Panc1 (cell line): Measurements from ENCODE around the gene PSTPIP1. TPM values are rescaled to one million over a fixed set of nuclear protein-coding genes. Genes with fewer than 3 reads are reported as not detected.

Experiments used
- ATAC-seq: fragments of 200-7000 bp; cut with Tn5 transposase; 2 replicates; pipeline ENCODE4 v1.9.1; 2020; ENCODE audit warnings: mild to moderate bottlenecking, moderate library complexity
- BruUV-seq: library from RNA; stranded (reverse); fragments of 400-500 nt; replicated peaks from 2 replicates; lab custom pipeline; 2021; lab: Mats Ljungman, UMichigan
- CTCF ChIA-PET: fragments of 300-600 bp; sonication (Branson Sonifier 250); formaldehyde crosslinking; loops from one replicate; lab custom pipeline; 2022; ENCODE audit warnings: antibody characterized with exemption; lab: Charles Lee
- POLR2A ChIA-PET: fragments of 300-600 bp; sonication (Branson Sonifier 250); formaldehyde crosslinking; loops from one replicate; lab custom pipeline; 2022; ENCODE audit warnings: antibody characterized with exemption; lab: Charles Lee
- DNase-seq: peaks from one replicate; pipeline ENCODE4 v3.0.0-alpha.2; 2010; ENCODE audit warnings: low read depth, low spot score
- H3K27ac ChIP-seq: 2 replicates; pipeline ENCODE4 v1.5.1; 2011; ENCODE audit warnings: mild to moderate bottlenecking, low read length, inconsistent platforms
- H3K27me3 ChIP-seq: fragments of 200-500 bp; sonication (Bioruptor generic); 2 replicates; pipeline ENCODE4 v1.6.0; 2014; ENCODE audit warnings: low read length, inconsistent platforms; ENCODE audit not compliant: control insufficient read depth, insufficient read depth
- H3K36me3 ChIP-seq: fragments of 200-500 bp; sonication (Bioruptor generic); 2 replicates; pipeline ENCODE4 v1.5.1; 2014; ENCODE audit warnings: inconsistent platforms, mild to moderate bottlenecking, low read length, moderate library complexity; ENCODE audit not compliant: control insufficient read depth, insufficient read depth
- H3K4me1 ChIP-seq: 2 replicates; pipeline ENCODE4 v1.5.1; 2011; ENCODE audit warnings: inconsistent platforms, mild to moderate bottlenecking, low read length, moderate library complexity; ENCODE audit not compliant: control insufficient read depth, insufficient read depth
- H3K4me3 ChIP-seq, 2 experiments: 2 replicates each; pipeline ENCODE4 v1.5.1; 2011 to 2012; ENCODE audit warnings: low read depth in 2 of 2, low read length in 2 of 2, mild to moderate bottlenecking in 2 of 2, inconsistent platforms in 1 of 2, moderate library complexity in 1 of 2
- H3K9me3 ChIP-seq: fragments of 200-500 bp; sonication (Bioruptor generic); 2 replicates; pipeline ENCODE4 v1.5.1; 2014; ENCODE audit warnings: low read depth, mild to moderate bottlenecking, inconsistent platforms, low read length, moderate library complexity; ENCODE audit not compliant: control insufficient read depth, insufficient read depth
- CTCF ChIP-seq: fragments of 450-650 bp; IDR thresholded peaks from 2 replicates; pipeline ENCODE4 v1.5.1; 2017; ENCODE audit warnings: mild to moderate bottlenecking
- POLR2AphosphoS5 ChIP-seq: IDR thresholded peaks from 2 replicates; pipeline ENCODE4 v1.6.1; 2012; ENCODE audit warnings: mild to moderate bottlenecking, low read depth, low read length, moderate library complexity
- REST ChIP-seq, 2 experiments: IDR thresholded peaks; 2 replicates each; pipeline ENCODE4 v1.6.1; 2011 to 2012; ENCODE audit warnings: low read depth in 2 of 2, control low read depth in 1 of 2, low read length in 1 of 2, mild to moderate bottlenecking in 1 of 2, moderate library complexity in 1 of 2; ENCODE audit not compliant: insufficient read depth in 1 of 2
- SIN3A ChIP-seq: IDR thresholded peaks from 2 replicates; pipeline ENCODE4 v1.6.1; 2012; ENCODE audit warnings: low read depth, mild to moderate bottlenecking, low read length, moderate library complexity, borderline replicate concordance; ENCODE audit not compliant: insufficient read depth
- TCF7L2 ChIP-seq: IDR thresholded peaks from 2 replicates; pipeline ENCODE4 v1.6.1; 2011; ENCODE audit warnings: mild to moderate bottlenecking, low read depth, low read length, inconsistent platforms
- in situ Hi-C: cut with HindIII; loops from 2 replicates; pipeline ENCODE4 v1.10.0; 2016; ENCODE audit warnings: low sequenced_read_pairs, low pct_unique_long_range_greater_than_20kb
- intact Hi-C: fragments of 100-400 bp; cut with micrococcal nuclease; formaldehyde crosslinking; loops from one replicate; pipeline ENCODE4 v1.10.0; 2022; ENCODE audit not compliant: unreplicated experiment
- total RNA-seq: library from RNA; stranded (reverse); gene quantifications from one replicate; pipeline ENCODE4 v1.2.1, GENCODE V29; 2021; ENCODE audit not compliant: unreplicated experiment

PSTPIP1 gene
- total RNA-seq, 1 experiment from 2014 or later: 0.46 TPM

GRCh38 chr15:77071305-77072223, 76.6 kb downstream of the PSTPIP1 start:
- Histone ChIP-seq H3K27ac (peak overlapping the region; percentile 45; the same call in 1 of the 2 replicates), H3K36me3 (peaks cover 2% of the 10 kb centered on the region; the same call in 1 of the 2 replicates), H3K9me3 (no peaks in the 10 kb centered on the region), H3K27me3 (0 out of 2 replicates have a peak, but pooled peaks cover 4% of the 10 kb centered on the region), H3K4me3 (peak overlapping the region; percentile 66 to 76), H3K4me1 (peaks cover 23% of the 10 kb centered on the region)
- DNase-seq (no peak), ATAC-seq (no peak; the same call in 1 of the 2 replicates)
- no TSS peak for BruUV-seq
- ChIA-PET CTCF (no interaction called here), POLR2A (interaction anchor here (0.6 to 0.7 kb wide), 2 partner anchors 23 to 41 kb away, joined by 3 read pairs; no protein-coding TSS in a partner anchor)
- in situ Hi-C loops: no loop called here
- TF ChIP-seq REST (IDR thresholded peaks at IDR 0.05; ENCODE audit: insufficient read depth in 1 of 2, low read depth in 2 of 2, low read length in 1 of 2) (0 out of 4 replicates have a peak, but pooled peaks of 1 of the 2 experiments have one; percentile 1), TCF7L2 (no peak)
- intact Hi-C loops: no loop called here

GRCh38 chr15:77074350-77074749, 79.4 kb downstream of the PSTPIP1 start:
- no peak for TF ChIP-seq CTCF
- no peak for TF ChIP-seq REST (IDR thresholded peaks at IDR 0.05; ENCODE audit: insufficient read depth in 1 of 2, low read depth in 2 of 2, low read length in 1 of 2)
- no peak for TF ChIP-seq TCF7L2
- no peak for TF ChIP-seq SIN3A
- TF ChIP-seq POLR2AphosphoS5: no peak
- ChIA-PET CTCF (no interaction called here), POLR2A (no interaction called here)
- H3K27me3 ChIP-seq: 0 out of 2 replicates have a peak, but pooled peaks cover 4% of the 10 kb centered on the region
- no peak overlapping the region for H3K27ac ChIP-seq
- intact Hi-C loops: no loop called here
- H3K36me3 ChIP-seq: peaks cover 2% of the 10 kb centered on the region; the same call in 1 of the 2 replicates
- no peak for ATAC-seq
- H3K4me1 ChIP-seq: peaks cover 7% of the 10 kb centered on the region
- no peaks in the 10 kb centered on the region for H3K9me3 ChIP-seq
- in situ Hi-C loops: no loop called here
- BruUV-seq: no TSS peak
- no peak for DNase-seq
- H3K4me3 ChIP-seq: no peak overlapping the region
